Ishikawa (cell line): ENCODE measurements around the gene RXFP2.

ENCODE experiments used
- CEBPB ChIP-seq: IDR thresholded peaks from 2 replicates; pipeline ENCODE4 v1.6.1; 2012
- CREB1 ChIP-seq: IDR thresholded peaks from 2 replicates; pipeline ENCODE4 v1.6.1; 2012; ENCODE audit warnings: low read depth
- EGR1 ChIP-seq: IDR thresholded peaks from 2 replicates; pipeline ENCODE4 v1.6.1; 2012
- EP300 ChIP-seq: IDR thresholded peaks from 2 replicates; pipeline ENCODE4 v1.6.1; 2012; ENCODE audit warnings: borderline replicate concordance
- FOXM1 ChIP-seq: IDR thresholded peaks from 2 replicates; pipeline ENCODE4 v1.6.1; 2012; ENCODE audit warnings: low read depth, borderline replicate concordance
- MAX ChIP-seq: IDR thresholded peaks from 2 replicates; pipeline ENCODE4 v1.6.1; 2012
- NFIC ChIP-seq: IDR thresholded peaks from 2 replicates; pipeline ENCODE4 v1.6.1; 2012
- TAF1 ChIP-seq: IDR thresholded peaks from 2 replicates; pipeline ENCODE4 v1.6.1; 2012; ENCODE audit warnings: low read depth, mild to moderate bottlenecking
- TCF12 ChIP-seq: IDR thresholded peaks from 2 replicates; pipeline ENCODE4 v1.6.1; 2012; ENCODE audit warnings: low read depth
- TEAD4 ChIP-seq: IDR thresholded peaks from 2 replicates; pipeline ENCODE4 v1.6.1; 2012
- YY1 ChIP-seq: IDR thresholded peaks from 2 replicates; pipeline ENCODE4 v1.6.1; 2012; ENCODE audit warnings: low read depth

GRCh38 chr13:31775686-31776085 is 36.4 kb downstream of the RXFP2 start:
- TF ChIP-seq YY1 (no peak), TAF1 (no peak), FOXM1 (no peak), CEBPB (no peak), EP300 (no peak), TEAD4 (no peak), CREB1 (no peak), MAX (no peak), NFIC (no peak), TCF12 (no peak), EGR1 (no peak)
